Measurements from ENCODE around the gene MVB12B. TPM values are rescaled to one million over a fixed set of nuclear protein-coding genes. Genes with fewer than 3 reads are reported as not detected.
A peak's percentile ranks its signal among the peaks of the same experiment; 100 is the strongest.

The MVB12B gene
- total RNA-seq, 1 donor from 2014 or later, result 26.5 TPM

- DNase-seq, result no peak
These were observed 23.1 kb upstream of the MVB12B start for GRCh38 chr9:126303488-126303887.

GRCh38 chr9:126304207-126304970 is 22.2 kb upstream of the MVB12B start:
- DNase-seq, result no peak

DNA sequence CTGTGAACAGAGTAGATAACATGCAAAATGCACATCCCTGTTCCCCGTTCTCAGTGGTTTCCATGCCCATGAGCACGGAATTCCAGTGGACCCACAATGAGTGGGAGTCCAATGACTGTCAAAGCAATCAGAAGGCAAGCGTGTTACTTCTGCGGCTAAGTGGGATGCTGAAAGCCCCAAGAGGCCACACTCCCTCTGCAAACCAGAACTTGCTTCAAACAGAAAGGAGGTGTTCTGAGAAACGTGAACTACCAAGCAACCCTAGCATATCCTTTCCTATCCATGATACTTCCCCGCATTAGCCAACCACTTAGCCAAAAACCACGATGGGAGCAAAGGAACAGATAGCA is 21.7 kb upstream of the MVB12B start:
- DNase-seq, result no peak

DNA sequence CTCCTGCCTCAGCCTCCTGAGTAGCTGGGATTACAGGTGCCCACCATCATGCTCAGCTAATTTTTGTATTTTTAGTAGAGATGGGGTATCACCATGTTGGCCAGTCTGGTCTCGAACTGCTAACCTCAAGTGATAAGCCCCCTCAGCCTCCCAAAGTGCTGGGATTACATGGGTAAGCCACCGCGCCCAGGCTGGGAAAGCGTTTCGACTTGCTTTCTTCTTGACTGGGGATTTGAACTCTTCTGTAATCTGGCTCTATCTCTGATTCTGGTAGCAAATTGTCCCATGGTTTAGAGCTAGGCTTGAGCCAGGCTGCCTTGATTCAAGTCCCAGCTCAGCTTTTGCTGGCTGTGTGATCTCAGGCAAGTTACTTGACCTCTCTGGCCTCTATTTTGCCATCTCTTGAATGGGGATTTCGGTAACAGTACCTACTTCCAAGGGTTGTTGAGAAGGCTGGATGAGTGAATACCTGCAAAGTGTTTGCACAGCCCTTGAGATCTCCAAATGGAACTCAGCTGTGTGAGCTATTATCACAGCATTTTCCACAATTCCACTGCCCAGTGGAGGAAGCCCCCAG is 20.5 kb upstream of the MVB12B start:
- no peak for DNase-seq

- peak; percentile 80 for DNase-seq
These were observed 19.1 kb upstream of the MVB12B start for GRCh38 chr9:126307322-126308061.

DNA sequence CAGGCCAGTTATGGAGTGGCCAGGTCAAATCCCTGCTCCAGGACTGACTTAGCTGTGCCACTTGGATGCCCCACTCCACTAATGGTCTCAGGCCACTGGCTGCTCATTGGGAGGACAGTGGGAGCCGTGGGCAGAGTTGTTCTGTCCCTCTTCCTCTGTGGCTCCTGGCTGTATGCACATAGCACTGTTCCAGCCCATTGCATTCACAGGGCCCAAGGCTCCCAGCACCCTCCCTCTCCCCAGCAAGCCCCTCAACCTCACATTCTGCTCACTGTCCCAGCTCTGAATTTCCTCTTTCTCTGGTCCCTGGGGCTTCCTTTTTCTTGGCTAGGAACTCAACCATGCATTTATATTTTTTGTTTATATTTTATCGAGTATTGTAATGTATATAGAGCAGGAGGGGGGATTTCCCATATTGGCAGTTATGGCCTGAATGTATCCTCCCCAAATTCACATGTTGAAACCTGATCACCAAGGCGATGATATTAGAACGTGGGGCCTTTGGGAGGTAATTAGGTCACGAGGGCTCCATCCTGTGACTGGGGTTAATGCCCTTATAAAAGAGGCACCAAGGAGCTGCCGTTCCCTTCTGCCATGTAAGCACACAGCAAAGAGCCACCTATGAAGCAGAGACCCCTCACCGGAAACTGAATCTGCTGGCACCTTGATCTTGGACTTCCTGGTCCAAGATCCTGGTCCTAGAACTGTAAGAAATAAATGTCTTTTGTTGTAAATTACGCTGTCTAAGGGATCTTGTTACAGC is 17.0 kb upstream of the MVB12B start:
- no peak for DNase-seq

GRCh38 chr9:126312584-126313551 is 13.8 kb upstream of the MVB12B start:
- no peak for DNase-seq

DNA sequence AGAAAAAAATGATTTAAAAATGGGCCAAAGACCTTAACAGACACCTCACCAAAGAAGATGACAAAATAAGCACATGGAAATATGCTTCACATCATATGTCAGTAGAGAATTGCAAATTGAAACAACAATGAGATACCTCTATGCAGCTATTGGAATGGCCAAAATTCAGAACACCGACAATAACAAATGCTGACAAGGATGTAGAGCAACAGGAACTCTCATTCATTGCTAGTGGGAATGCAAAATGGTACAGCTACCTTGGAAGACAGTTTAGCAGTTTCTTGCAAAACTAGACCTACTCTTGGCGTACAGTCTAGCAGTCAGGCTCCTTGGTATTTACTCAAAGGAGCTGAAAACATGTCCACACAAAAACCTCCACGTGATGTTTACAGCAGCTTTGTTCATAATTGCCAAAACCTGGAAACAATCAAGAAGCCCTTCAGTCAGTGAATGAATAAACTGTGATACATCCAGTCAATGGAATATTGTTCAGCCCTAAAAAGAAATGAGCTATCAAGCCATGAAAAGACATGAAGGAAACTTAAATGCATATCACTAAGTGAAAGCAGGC is 10.5 kb upstream of the MVB12B start:
- no peak for DNase-seq

DNA sequence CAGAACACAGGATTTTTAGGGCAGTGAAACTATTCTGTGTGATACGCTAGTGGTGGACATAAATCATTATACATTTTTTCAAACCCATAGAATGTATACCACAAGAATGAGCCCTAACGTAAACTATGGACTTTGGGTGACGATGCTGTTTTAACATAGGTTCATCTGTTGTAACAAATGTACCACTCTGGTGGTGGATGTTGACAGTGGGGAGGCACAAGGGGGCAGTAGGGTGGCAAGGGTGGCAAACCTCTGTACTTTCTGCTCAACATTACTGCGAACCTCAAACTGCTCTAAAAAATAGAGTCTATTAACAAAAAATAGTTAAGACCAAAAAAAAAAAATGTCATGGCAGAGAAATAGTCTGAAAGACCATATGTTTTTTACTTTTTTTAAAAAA is 9.1 kb upstream of the MVB12B start:
- DNase-seq, result no peak

- DNase-seq, result no peak
These were observed 7.8 kb upstream of the MVB12B start for GRCh38 chr9:126318858-126319257.

GRCh38 chr9:126319671-126320070 is 7.0 kb upstream of the MVB12B start:
- DNase-seq, result no peak

- no peak for DNase-seq
These were observed 6.3 kb upstream of the MVB12B start for GRCh38 chr9:126320158-126320922.

GRCh38 chr9:126321742-126322141 is 4.9 kb upstream of the MVB12B start:
- DNase-seq, result no peak

DNA sequence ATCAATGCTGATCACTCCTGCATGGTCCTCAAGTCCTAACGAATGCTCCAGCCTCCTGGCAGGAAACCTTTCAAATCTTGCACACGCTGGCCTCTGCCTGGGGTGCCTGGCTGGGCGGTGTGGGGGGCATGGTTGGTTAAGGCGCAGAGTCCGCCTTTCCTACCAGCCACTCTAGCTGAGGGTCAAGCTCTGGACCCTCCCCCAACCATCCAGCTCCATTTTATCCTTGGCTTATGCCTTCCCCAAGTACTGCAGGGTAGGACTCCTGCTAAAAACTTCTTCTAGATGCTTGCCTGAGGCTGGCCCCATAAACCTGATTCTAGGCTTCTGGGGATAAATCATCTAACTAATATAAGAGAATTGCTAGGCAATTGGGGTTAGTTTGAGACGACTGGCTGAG is 808 bp upstream of the MVB12B start:
- no peak for DNase-seq

- DNase-seq, result no peak
These were observed 531 bp downstream of the MVB12B start for GRCh38 chr9:126327006-126327713.

- DNase-seq, result peak; percentile 71
These were observed 1.1 kb downstream of the MVB12B start for GRCh38 chr9:126327714-126328185.

DNA sequence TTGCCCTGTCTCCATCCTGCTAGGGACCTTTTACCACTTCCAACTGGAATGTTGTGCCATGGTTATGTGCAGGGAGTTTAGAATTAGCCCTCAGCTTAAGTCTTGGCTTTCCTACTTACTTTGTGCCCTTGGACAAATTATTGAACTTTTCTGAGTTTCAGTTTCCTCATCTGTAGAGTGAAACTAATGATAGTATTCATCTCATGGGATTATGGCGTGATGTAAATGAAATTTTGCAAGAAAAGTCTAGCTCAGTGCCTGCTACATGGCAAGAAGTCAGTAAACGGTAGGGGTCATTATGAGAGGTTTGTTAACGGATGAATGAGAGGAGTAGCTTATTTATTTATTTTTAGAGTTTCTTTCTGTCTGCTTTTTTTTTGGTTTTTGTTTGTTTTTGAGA is 1.8 kb downstream of the MVB12B start:
- no peak for DNase-seq

GRCh38 chr9:126329476-126330275 is 3.0 kb downstream of the MVB12B start:
- no peak for DNase-seq

- no peak for DNase-seq
These were observed 3.9 kb downstream of the MVB12B start for GRCh38 chr9:126330536-126330935.

Measured in tongue (tissue), 2 donors.